Measurements from ENCODE around the gene SERPINE2. TPM values are rescaled to one million over a fixed set of nuclear protein-coding genes. Genes with fewer than 3 reads are reported as not detected.

Gene SERPINE2
- total and polyA plus RNA-seq, 2 donors (not counting 3 experiments of a cell fraction or from before 2014, with no cell fraction given), result 4.0 to 8.8 TPM

DNA sequence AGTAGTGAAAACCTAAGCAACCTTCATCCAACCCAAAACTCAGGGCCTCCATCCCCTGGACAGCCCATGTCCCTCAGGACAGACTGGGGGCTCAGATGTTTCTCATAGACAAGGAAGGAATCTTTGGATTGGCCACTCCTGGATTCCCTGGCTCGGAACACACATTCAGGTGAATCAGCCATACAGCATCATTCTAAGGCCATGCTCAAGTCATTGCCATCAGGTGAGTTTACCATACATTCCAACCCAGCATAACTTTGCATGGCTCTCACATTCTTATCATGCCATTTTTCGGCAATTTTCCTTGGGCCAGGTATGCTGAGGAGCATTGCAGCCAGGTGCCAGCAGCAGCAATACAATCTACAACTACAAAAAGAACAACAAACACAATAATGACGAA, 34.6 kb upstream of the SERPINE2 start:
- Histone ChIP-seq H3K9me3 (replicated peaks; ENCODE audit: control insufficient read depth, insufficient read depth, low read length) (no peaks in the 10 kb centered on the region), H3K4me1 (ENCODE audit: control insufficient read depth, extremely low read depth, insufficient read depth, low read length) (no peaks in the 10 kb centered on the region), H3K27ac (ENCODE audit: insufficient read depth, low read depth, low read length) (no peak overlapping the region), H3K79me2 (ENCODE audit: control insufficient read depth, insufficient read depth, low read length) (no peaks in the 10 kb centered on the region), H3K9ac (replicated peaks; ENCODE audit: extremely low read depth, insufficient read depth, low read length) (no peak overlapping the region), H3K27me3 (ENCODE audit: control insufficient read depth in 2 of 2, insufficient read depth in 2 of 2, low read length in 2 of 2) (peaks cover 0 to 2% of the 10 kb centered on the region in 2 experiments), H4K20me1 (replicated peaks; ENCODE audit: control insufficient read depth, extremely low read depth, insufficient read depth, low read length) (no peaks in the 10 kb centered on the region), H2AFZ (ENCODE audit: low read depth, low read length) (no peak overlapping the region), H3K36me3 (ENCODE audit: control insufficient read depth in 2 of 2, extremely low read depth in 1 of 2, insufficient read depth in 2 of 2, low read length in 2 of 2) (no peaks in the 10 kb centered on the region), H3K4me2 (ENCODE audit: insufficient read depth, low read length) (no peak overlapping the region), H3K4me3 (replicated peaks in 1 of 3; ENCODE audit: insufficient read depth in 1 of 3, low read depth in 1 of 3, low read length in 3 of 3) (no peak overlapping the region), H3K9me1 (replicated peaks; ENCODE audit: control insufficient read depth, extremely low read depth, insufficient read depth, low read length) (no peaks in the 10 kb centered on the region)
- ChIA-PET CTCF (interaction anchor here (1.2 kb wide), 2 partner anchors 12 to 209 kb away, joined by 3 read pairs; no protein-coding TSS in a partner anchor), POLR2A (no interaction called here)
- TF ChIP-seq, protein P1, sequence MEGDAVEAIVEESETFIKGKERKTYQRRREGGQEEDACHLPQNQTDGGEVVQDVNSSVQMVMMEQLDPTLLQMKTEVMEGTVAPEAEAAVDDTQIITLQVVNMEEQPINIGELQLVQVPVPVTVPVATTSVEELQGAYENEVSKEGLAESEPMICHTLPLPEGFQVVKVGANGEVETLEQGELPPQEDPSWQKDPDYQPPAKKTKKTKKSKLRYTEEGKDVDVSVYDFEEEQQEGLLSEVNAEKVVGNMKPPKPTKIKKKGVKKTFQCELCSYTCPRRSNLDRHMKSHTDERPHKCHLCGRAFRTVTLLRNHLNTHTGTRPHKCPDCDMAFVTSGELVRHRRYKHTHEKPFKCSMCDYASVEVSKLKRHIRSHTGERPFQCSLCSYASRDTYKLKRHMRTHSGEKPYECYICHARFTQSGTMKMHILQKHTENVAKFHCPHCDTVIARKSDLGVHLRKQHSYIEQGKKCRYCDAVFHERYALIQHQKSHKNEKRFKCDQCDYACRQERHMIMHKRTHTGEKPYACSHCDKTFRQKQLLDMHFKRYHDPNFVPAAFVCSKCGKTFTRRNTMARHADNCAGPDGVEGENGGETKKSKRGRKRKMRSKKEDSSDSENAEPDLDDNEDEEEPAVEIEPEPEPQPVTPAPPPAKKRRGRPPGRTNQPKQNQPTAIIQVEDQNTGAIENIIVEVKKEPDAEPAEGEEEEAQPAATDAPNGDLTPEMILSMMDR (IDR thresholded peaks at IDR 0.05; ENCODE audit: extremely low read depth in 1 of 2, insufficient read depth in 1 of 2, low read depth in 1 of 2, low read length in 2 of 2), result no peak
- no peak for TF ChIP-seq EZH2 (IDR thresholded peaks at IDR 0.05; ENCODE audit: borderline replicate concordance, low read depth, low read length, severe bottlenecking)
- TF ChIP-seq, protein P2, sequence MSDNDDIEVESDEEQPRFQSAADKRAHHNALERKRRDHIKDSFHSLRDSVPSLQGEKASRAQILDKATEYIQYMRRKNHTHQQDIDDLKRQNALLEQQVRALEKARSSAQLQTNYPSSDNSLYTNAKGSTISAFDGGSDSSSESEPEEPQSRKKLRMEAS (IDR thresholded peaks at IDR 0.05; ENCODE audit: insufficient read depth, insufficient read length), result no peak
- no peak for TF ChIP-seq MYC (IDR thresholded peaks at IDR 0.05; ENCODE audit: low read depth, low read length)
- no peak for TF ChIP-seq JUN (IDR thresholded peaks at IDR 0.05; ENCODE audit: borderline replicate concordance, insufficient read depth, insufficient read length, low read depth)
- TF ChIP-seq POLR2A (IDR thresholded peaks at IDR 0.05; ENCODE audit: low read depth, low read length), result no peak
- TF ChIP-seq GATA2 (IDR thresholded peaks at IDR 0.05; ENCODE audit: insufficient read depth, insufficient read length, low read depth, low read length), result no peak
- no peak for TF ChIP-seq FOS (IDR thresholded peaks at IDR 0.05; ENCODE audit: borderline replicate concordance, insufficient read depth, low read length)
- no peak for TF ChIP-seq POLR2AphosphoS5 (IDR thresholded peaks at IDR 0.05; ENCODE audit: insufficient read depth, low read depth, low read length)
- FAIRE-seq, result no peak
- DNase-seq (ENCODE audit: low read depth, low spot score), result no peak
- dilution Hi-C loops (cut with MboI; ENCODE audit: extremely low pct_ligation_motif_present, low sequenced_read_pairs), result no loop called here
- BruUV-seq (replicated peaks), result no TSS peak
- intact Hi-C loops (cut with micrococcal nuclease), result no loop called here

Measured in endothelial cell of umbilical vein (primary cell).